NB4 (cell line): ENCODE data around the gene HJURP.

ENCODE experiments used
- POLR2A ChIP-seq: IDR thresholded peaks from 2 replicates; pipeline ENCODE4 v1.6.1; 2011; ENCODE audit warnings: mild to moderate bottlenecking; ENCODE audit not compliant: insufficient read length; ENCODE audit errors: extremely low read depth
- TF ChIP-seq, protein P1 (sequence below): IDR thresholded peaks from one replicate; pipeline ENCODE4 v1.5.1; 2012; ENCODE audit warnings: low read depth, low read length

DNA sequence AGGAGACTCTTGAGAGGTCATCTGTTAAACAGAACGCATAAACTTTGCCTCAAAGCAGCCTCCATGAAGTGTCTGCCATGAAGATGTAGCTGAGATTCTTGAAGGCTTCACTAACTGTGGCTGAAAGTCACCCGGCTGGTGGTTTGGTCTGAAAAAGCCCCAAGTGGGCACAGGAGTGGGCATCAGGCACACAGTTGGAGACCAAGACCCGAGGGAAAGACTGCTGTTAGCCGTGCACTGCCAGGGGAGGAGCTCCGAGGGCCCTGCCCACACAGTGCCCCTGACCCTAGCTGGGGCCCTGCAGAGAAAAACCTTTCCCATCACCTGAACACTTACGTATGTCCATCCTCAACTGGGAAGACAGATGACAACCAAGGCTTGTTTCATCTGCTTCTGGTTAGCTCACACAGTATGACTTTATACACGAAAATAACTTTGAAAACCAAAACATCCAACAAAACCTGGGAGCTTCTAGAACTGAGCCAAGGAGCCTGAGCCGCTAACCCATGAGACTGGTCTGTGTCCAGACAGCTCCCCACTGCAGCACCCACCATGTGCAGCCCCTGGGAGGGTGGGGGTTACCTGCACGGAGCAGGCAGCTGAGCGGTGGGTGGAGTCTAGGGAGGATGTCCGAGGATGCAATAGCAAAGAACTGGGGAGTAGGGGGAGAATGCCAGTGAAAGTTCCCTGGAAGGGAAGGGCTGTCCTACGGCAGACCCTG, 15.4 kb downstream of the HJURP start:
- TF ChIP-seq, protein P1, sequence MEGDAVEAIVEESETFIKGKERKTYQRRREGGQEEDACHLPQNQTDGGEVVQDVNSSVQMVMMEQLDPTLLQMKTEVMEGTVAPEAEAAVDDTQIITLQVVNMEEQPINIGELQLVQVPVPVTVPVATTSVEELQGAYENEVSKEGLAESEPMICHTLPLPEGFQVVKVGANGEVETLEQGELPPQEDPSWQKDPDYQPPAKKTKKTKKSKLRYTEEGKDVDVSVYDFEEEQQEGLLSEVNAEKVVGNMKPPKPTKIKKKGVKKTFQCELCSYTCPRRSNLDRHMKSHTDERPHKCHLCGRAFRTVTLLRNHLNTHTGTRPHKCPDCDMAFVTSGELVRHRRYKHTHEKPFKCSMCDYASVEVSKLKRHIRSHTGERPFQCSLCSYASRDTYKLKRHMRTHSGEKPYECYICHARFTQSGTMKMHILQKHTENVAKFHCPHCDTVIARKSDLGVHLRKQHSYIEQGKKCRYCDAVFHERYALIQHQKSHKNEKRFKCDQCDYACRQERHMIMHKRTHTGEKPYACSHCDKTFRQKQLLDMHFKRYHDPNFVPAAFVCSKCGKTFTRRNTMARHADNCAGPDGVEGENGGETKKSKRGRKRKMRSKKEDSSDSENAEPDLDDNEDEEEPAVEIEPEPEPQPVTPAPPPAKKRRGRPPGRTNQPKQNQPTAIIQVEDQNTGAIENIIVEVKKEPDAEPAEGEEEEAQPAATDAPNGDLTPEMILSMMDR: no peak
- no peak for TF ChIP-seq POLR2A
